PC-9 (cell line): ENCODE measurements around the gene DCLK2. TPM values are rescaled to one million over a fixed set of nuclear protein-coding genes. Genes with fewer than 3 reads are reported as not detected.

Source experiments
- BruUV-seq: library from RNA; stranded (reverse); fragments of 400-500 nt; replicated peaks from 2 replicates; lab custom pipeline; 2021; lab: Mats Ljungman, UMichigan
- CTCF ChIA-PET: fragments of 300-600 bp; sonication (Branson Sonifier 250); formaldehyde crosslinking; loops from one replicate; lab custom pipeline; 2022; ENCODE audit warnings: antibody characterized with exemption; lab: Charles Lee
- POLR2A ChIA-PET: fragments of 300-600 bp; sonication (Branson Sonifier 250); formaldehyde crosslinking; loops from one replicate; lab custom pipeline; 2022; ENCODE audit warnings: antibody characterized with exemption; ENCODE audit not compliant: unreplicated experiment; lab: Charles Lee
- DNase-seq, 2 experiments: peaks; one replicate each; pipeline versions ENCODE4 v3.0.0 to v3.0.0-alpha.2; 2015 to 2022; ENCODE audit warnings: mixed read lengths in 1 of 2
- H2AFZ ChIP-seq: fragments of 200-600 bp; sonication (generic); 2 replicates; pipeline ENCODE4 v1.8.1; 2017; ENCODE audit warnings: antibody characterized with exemption
- H3F3A ChIP-seq: fragments of 200-600 bp; sonication (generic); 2 replicates; pipeline ENCODE4 v1.8.1; 2017; ENCODE audit warnings: antibody characterized with exemption, mild to moderate bottlenecking, low read depth; ENCODE audit not compliant: insufficient read depth
- H3K27ac ChIP-seq: fragments of 200-600 bp; sonication (generic); 2 replicates; pipeline ENCODE4 v1.6.1; 2016; ENCODE audit warnings: mixed run types
- H3K27me3 ChIP-seq: fragments of 200-600 bp; sonication (generic); 2 replicates; pipeline ENCODE4 v1.6.1; 2016; ENCODE audit warnings: low read depth, mixed run types; ENCODE audit not compliant: insufficient read depth
- H3K36me3 ChIP-seq: fragments of 200-600 bp; sonication (generic); 2 replicates; pipeline ENCODE4 v1.6.1; 2016; ENCODE audit warnings: low read depth, mixed run types
- H3K4me1 ChIP-seq: fragments of 200-600 bp; sonication (generic); replicated peaks from 2 replicates; pipeline ENCODE4 v1.6.1; 2016; ENCODE audit warnings: mixed run types; ENCODE audit not compliant: insufficient read depth
- H3K4me2 ChIP-seq: fragments of 200-600 bp; sonication (generic); 2 replicates; pipeline ENCODE4 v1.6.1; 2017; ENCODE audit warnings: mixed run types
- H3K4me3 ChIP-seq: fragments of 200-600 bp; sonication (generic); 2 replicates; pipeline ENCODE4 v1.6.1; 2016; ENCODE audit warnings: mixed run types
- H3K79me2 ChIP-seq: fragments of 200-600 bp; sonication (generic); 2 replicates; pipeline ENCODE4 v1.6.1; 2017; ENCODE audit warnings: low read depth, mixed run types
- H3K9me2 ChIP-seq: fragments of 200-600 bp; sonication (generic); 2 replicates; pipeline ENCODE4 v1.8.1; 2017; ENCODE audit warnings: mild to moderate bottlenecking; ENCODE audit not compliant: insufficient read depth
- H3K9me3 ChIP-seq: fragments of 200-600 bp; sonication (generic); 2 replicates; pipeline ENCODE4 v1.8.1; 2016; ENCODE audit warnings: low read depth; ENCODE audit not compliant: insufficient read depth
- H4K20me1 ChIP-seq: fragments of 200-600 bp; sonication (generic); 2 replicates; pipeline ENCODE4 v1.8.1; 2017; ENCODE audit not compliant: insufficient read depth
- EZH2 ChIP-seq: fragments of 200-600 bp; sonication (generic); IDR thresholded peaks from 2 replicates; pipeline ENCODE4 v1.8.0; 2017; ENCODE audit warnings: antibody characterized with exemption, low read depth
- intact Hi-C: fragments of 100-400 bp; cut with micrococcal nuclease; formaldehyde crosslinking; loops from one replicate; pipeline ENCODE4 v1.10.0; 2022; ENCODE audit not compliant: unreplicated experiment
- total RNA-seq: library from RNA; stranded (reverse); gene quantifications from 2 replicates; pipeline ENCODE4 v1.2.3, GENCODE V29; 2021
- TF ChIP-seq, protein P1 (sequence below): fragments of 200-600 bp; sonication (generic); conservative IDR thresholded peaks from 2 replicates; pipeline ENCODE4 v1.6.1; 2017; ENCODE audit warnings: mixed run types, antibody characterized with exemption, mild to moderate bottlenecking, moderate library complexity

The DCLK2 gene
- total RNA-seq, 1 experiment from 2014 or later: 0.41 TPM

- Histone ChIP-seq H3K27me3 (no peaks in the 10 kb centered on the region), H3K9me2 (no peaks in the 10 kb centered on the region), H3K4me1 (peaks cover 18% of the 10 kb centered on the region), H3K9me3 (no peaks in the 10 kb centered on the region), H4K20me1 (no peaks in the 10 kb centered on the region), H3K79me2 (no peaks in the 10 kb centered on the region), H3K4me2 (no peak overlapping the region), H2AFZ (no peak overlapping the region), H3K36me3 (no peaks in the 10 kb centered on the region), H3K27ac (no peak overlapping the region), H3K4me3 (no peak overlapping the region), H3F3A (no peaks in the 10 kb centered on the region)
- TF ChIP-seq EZH2: no peak
- TF ChIP-seq, protein P1, sequence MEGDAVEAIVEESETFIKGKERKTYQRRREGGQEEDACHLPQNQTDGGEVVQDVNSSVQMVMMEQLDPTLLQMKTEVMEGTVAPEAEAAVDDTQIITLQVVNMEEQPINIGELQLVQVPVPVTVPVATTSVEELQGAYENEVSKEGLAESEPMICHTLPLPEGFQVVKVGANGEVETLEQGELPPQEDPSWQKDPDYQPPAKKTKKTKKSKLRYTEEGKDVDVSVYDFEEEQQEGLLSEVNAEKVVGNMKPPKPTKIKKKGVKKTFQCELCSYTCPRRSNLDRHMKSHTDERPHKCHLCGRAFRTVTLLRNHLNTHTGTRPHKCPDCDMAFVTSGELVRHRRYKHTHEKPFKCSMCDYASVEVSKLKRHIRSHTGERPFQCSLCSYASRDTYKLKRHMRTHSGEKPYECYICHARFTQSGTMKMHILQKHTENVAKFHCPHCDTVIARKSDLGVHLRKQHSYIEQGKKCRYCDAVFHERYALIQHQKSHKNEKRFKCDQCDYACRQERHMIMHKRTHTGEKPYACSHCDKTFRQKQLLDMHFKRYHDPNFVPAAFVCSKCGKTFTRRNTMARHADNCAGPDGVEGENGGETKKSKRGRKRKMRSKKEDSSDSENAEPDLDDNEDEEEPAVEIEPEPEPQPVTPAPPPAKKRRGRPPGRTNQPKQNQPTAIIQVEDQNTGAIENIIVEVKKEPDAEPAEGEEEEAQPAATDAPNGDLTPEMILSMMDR: no peak
- no TSS peak for BruUV-seq
- ChIA-PET CTCF (no interaction called here), POLR2A (no interaction called here)
- no peak for DNase-seq
- intact Hi-C loops: no loop called here
These were observed 38.3 kb downstream of the DCLK2 start for GRCh38 chr4:150116506-150116905.

GRCh38 chr4:150117094-150117493 lies 38.8 kb downstream of the DCLK2 start:
- intact Hi-C loops: no loop called here
- no TSS peak for BruUV-seq
- no peak for DNase-seq
- no peak overlapping the region for H3K4me2 ChIP-seq
- H3K4me3 ChIP-seq: no peak overlapping the region
- H3K36me3 ChIP-seq: no peaks in the 10 kb centered on the region
- H2AFZ ChIP-seq: no peak overlapping the region
- H4K20me1 ChIP-seq: no peaks in the 10 kb centered on the region
- no peak for TF ChIP-seq EZH2
- TF ChIP-seq, protein P1: no peak
- H3K9me2 ChIP-seq: no peaks in the 10 kb centered on the region
- H3K9me3 ChIP-seq: no peaks in the 10 kb centered on the region
- no peaks in the 10 kb centered on the region for H3K79me2 ChIP-seq
- H3F3A ChIP-seq: no peaks in the 10 kb centered on the region
- peaks cover 18% of the 10 kb centered on the region for H3K4me1 ChIP-seq
- ChIA-PET POLR2A (no interaction called here), CTCF (no interaction called here)
- no peaks in the 10 kb centered on the region for H3K27me3 ChIP-seq
- H3K27ac ChIP-seq: no peak overlapping the region

DNA sequence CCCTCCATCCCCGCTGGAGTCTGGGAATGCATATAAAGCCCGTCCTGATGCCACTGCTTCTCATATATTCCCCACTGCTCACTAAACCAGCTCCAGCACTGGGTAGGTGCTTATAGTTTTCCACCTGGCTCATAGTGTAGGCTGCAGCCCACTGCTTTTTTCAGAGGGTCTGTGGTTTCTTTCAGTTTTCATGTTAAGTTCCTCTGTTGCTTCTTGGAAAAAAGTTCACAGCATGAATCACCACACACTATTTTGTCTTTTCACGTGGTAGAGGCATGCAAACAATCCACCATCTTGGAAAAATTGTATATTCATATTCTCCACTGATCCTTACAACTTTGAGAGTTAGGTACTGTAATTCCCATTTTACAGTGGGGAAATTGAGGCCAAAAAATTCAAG lies 39.4 kb downstream of the DCLK2 start:
- H3K4me3 ChIP-seq: no peak overlapping the region
- intact Hi-C loops: loop anchor here (2.0 kb wide), 1 partner anchor 95 kb away; no protein-coding TSS in a partner anchor
- ChIA-PET POLR2A (no interaction called here), CTCF (no interaction called here)
- no peaks in the 10 kb centered on the region for H3K9me2 ChIP-seq
- no peaks in the 10 kb centered on the region for H3K36me3 ChIP-seq
- peaks cover 18% of the 10 kb centered on the region for H3K4me1 ChIP-seq
- no peaks in the 10 kb centered on the region for H3K79me2 ChIP-seq
- no peaks in the 10 kb centered on the region for H3K9me3 ChIP-seq
- no peaks in the 10 kb centered on the region for H3K27me3 ChIP-seq
- H4K20me1 ChIP-seq: no peaks in the 10 kb centered on the region
- no peak overlapping the region for H3K4me2 ChIP-seq
- no TSS peak for BruUV-seq
- DNase-seq: no peak
- no peaks in the 10 kb centered on the region for H3F3A ChIP-seq
- no peak overlapping the region for H2AFZ ChIP-seq
- TF ChIP-seq, protein P1: no peak
- TF ChIP-seq EZH2: no peak
- H3K27ac ChIP-seq: no peak overlapping the region
